HL-60 (cell line): ENCODE results near the gene CTDSP1.

Experiments used
- CTCF ChIP-seq: IDR thresholded peaks from one replicate; pipeline ENCODE4 v1.5.1; 2011; ENCODE audit warnings: low read length, control low read depth, inconsistent platforms; ENCODE audit not compliant: insufficient read depth
- GABPA ChIP-seq: IDR thresholded peaks from 2 replicates; pipeline ENCODE4 v1.6.1; 2012; ENCODE audit warnings: low read depth
- POLR2AphosphoS5 ChIP-seq: IDR thresholded peaks from 2 replicates; pipeline ENCODE4 v1.6.1; 2012; ENCODE audit warnings: low read depth
- SPI1 ChIP-seq: IDR thresholded peaks from 2 replicates; pipeline ENCODE4 v1.6.1; 2012; ENCODE audit warnings: low read depth, mild to moderate bottlenecking, borderline replicate concordance
- TF ChIP-seq, protein P1 (sequence below): IDR thresholded peaks from 2 replicates; pipeline ENCODE4 v1.6.1; 2012; ENCODE audit warnings: low read depth; ENCODE audit not compliant: insufficient replicate concordance

DNA sequence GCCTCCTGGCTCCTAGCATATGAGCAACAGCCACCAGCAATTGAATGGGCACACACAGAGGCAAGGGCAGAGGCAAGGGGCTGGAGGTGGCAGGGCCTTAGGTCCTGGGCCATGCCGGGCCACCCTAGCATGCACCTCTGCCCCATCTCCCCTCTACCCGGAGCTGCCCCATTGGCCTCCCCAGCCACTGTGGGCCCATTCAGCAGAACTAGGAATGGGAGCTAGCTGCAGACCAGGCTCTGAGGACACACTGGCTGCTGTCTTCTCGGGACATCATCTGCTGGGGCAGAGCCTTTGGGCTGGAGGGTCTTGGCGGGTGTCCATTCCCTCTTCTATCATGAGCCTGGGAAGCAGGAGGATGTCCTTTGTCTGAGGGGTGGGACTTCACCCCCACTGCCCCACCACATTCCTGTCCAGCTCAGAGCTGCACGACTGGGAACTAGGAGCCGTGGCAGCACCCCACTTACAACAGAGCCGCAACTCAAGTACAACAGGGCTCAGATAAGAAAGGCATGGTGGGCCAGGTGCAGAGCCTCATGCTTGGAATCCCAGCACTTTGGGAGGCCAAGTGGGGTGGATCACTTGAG is 20.1 kb downstream of the CTDSP1 start:
- TF ChIP-seq CTCF (no peak), GABPA (no peak), POLR2AphosphoS5 (no peak), SPI1 (no peak)
- TF ChIP-seq, protein P1, sequence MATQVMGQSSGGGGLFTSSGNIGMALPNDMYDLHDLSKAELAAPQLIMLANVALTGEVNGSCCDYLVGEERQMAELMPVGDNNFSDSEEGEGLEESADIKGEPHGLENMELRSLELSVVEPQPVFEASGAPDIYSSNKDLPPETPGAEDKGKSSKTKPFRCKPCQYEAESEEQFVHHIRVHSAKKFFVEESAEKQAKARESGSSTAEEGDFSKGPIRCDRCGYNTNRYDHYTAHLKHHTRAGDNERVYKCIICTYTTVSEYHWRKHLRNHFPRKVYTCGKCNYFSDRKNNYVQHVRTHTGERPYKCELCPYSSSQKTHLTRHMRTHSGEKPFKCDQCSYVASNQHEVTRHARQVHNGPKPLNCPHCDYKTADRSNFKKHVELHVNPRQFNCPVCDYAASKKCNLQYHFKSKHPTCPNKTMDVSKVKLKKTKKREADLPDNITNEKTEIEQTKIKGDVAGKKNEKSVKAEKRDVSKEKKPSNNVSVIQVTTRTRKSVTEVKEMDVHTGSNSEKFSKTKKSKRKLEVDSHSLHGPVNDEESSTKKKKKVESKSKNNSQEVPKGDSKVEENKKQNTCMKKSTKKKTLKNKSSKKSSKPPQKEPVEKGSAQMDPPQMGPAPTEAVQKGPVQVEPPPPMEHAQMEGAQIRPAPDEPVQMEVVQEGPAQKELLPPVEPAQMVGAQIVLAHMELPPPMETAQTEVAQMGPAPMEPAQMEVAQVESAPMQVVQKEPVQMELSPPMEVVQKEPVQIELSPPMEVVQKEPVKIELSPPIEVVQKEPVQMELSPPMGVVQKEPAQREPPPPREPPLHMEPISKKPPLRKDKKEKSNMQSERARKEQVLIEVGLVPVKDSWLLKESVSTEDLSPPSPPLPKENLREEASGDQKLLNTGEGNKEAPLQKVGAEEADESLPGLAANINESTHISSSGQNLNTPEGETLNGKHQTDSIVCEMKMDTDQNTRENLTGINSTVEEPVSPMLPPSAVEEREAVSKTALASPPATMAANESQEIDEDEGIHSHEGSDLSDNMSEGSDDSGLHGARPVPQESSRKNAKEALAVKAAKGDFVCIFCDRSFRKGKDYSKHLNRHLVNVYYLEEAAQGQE, result no peak
